ENCODE measurements around the gene F11. TPM values are rescaled to one million over a fixed set of nuclear protein-coding genes. Genes with fewer than 3 reads are reported as not detected.
"Not testable (repeated sequence)": the region's sequence is repeated elsewhere in the genome, so short reads cannot be mapped to it uniquely, and the experiment has no call there.

F11 gene
- total RNA-seq, 1 donor from 2014 or later = not detected

DNA sequence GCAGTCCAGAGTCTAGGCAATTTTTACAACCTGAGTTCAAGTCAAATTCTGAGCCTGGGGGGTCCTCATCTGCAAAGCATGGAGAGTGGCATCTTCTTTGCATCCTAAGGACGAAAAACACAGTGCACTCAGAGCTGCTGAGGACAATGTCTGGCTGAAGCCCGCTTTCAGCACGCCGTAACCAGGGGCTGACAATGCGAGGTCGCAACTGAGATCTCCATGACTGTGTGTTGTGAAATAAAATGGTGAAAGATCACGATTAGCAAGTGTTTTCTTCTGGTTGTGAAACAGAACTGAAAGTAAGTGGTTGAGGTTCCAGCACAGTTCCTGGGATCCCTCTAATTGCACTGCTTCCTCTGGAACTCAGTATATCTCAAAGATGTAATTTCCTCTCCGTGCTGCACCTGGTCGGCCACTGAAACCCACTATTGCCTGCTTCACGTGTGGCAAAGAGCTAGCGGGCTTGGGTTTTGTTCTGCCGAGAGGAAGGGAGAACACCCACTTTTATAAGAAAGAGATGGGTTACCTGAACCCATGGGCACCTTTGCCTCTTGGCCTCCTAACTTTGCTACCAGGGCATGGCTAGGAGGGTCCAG is 7.7 kb upstream of the F11 start:
- no peak overlapping the region for H3K27ac Mint-ChIP-seq
- H3K4me1 Mint-ChIP-seq = peaks cover 8% of the 10 kb centered on the region
- H3K9me3 Mint-ChIP-seq = no peaks in the 10 kb centered on the region
- H3K4me3 Mint-ChIP-seq = no peak overlapping the region
- no peaks in the 10 kb centered on the region for H3K36me3 Mint-ChIP-seq
- no peak for DNase-seq (ENCODE audit: low spot score in 2 of 2, unreplicated experiment in 2 of 2)
- H3K27me3 Mint-ChIP-seq (ENCODE audit: low read depth) = peaks cover 9% of the 10 kb centered on the region
- no peak for TF ChIP-seq CTCF (IDR thresholded peaks at IDR 0.05; ENCODE audit: unreplicated experiment)

DNA sequence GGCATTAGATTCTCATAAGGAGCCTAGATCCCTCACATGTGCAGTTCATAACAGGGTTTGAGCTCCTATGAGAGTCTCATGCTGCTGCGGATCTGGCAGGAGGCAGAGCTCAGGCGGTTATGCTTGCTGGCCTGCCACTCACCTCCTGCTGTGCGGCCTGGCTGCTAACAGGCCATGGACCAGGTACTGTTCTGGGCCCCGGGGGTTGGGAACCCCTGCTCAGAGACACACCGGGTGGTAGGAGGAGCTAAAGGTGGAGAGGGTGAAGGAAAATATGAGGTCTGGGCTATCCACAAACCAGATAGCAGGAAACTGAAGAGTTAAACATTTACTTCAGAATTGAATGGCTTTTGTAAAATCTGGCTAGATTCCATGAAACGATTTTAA is 5.9 kb upstream of the F11 start:
- Mint-ChIP-seq H3K36me3 (no peaks in the 10 kb centered on the region), H3K4me3 (no peak overlapping the region)
- no peak for TF ChIP-seq CTCF (IDR thresholded peaks at IDR 0.05; ENCODE audit: unreplicated experiment)

GRCh38 chr4:186260504-186261448 is 5.2 kb upstream of the F11 start:
- Mint-ChIP-seq H3K9me3 (no peaks in the 10 kb centered on the region), H3K4me3 (no peak overlapping the region), H3K36me3 (no peaks in the 10 kb centered on the region), H3K27ac (no peak overlapping the region), H3K4me1 (peaks cover 10% of the 10 kb centered on the region), H3K27me3 (ENCODE audit: low read depth) (no peaks in the 10 kb centered on the region)
- TF ChIP-seq CTCF (IDR thresholded peaks at IDR 0.05; ENCODE audit: unreplicated experiment) = no peak
- DNase-seq (ENCODE audit: low spot score in 2 of 2, unreplicated experiment in 2 of 2) = no peak

More for the DNA sequence above, 5.9 kb upstream of the F11 start:
- H3K9me3 Mint-ChIP-seq = no peaks in the 10 kb centered on the region
- DNase-seq (ENCODE audit: low spot score in 2 of 2, unreplicated experiment in 2 of 2) = no peak
- H3K4me1 Mint-ChIP-seq = peaks cover 10% of the 10 kb centered on the region
- H3K27me3 Mint-ChIP-seq (ENCODE audit: low read depth) = no peaks in the 10 kb centered on the region
- no peak overlapping the region for H3K27ac Mint-ChIP-seq

DNA sequence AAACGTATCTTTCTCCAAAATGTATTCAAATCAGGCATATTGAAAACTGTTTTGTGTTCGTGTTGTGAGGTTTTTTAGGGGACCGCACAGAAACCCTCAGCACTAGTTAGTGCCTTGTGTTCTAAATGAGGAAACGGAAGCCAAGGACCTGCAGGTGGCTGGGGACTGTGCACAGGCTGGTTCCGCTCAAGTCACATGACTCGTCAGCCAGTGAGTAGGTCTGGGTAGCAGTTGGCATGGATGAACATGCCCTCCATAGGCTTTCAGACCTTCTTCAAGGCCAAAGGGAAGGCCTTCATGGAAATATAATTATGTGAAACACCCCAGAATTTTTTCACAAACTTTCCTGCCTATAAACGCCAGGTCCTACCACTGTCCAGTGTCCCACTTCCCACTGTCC is 1.3 kb upstream of the F11 start:
- TF ChIP-seq CTCF (IDR thresholded peaks at IDR 0.05; ENCODE audit: unreplicated experiment) = no peak
- Mint-ChIP-seq H3K4me1 (peaks cover 25% of the 10 kb centered on the region), H3K36me3 (no peaks in the 10 kb centered on the region), H3K4me3 (no peak overlapping the region), H3K27ac (no peak overlapping the region), H3K9me3 (no peaks in the 10 kb centered on the region), H3K27me3 (ENCODE audit: low read depth) (peaks cover 7% of the 10 kb centered on the region)
- DNase-seq (ENCODE audit: low spot score in 2 of 2, unreplicated experiment in 2 of 2) = no peak

GRCh38 chr4:186265250-186265649 is 739 bp upstream of the F11 start:
- H3K9me3 Mint-ChIP-seq; H3K36me3 Mint-ChIP-seq; H3K27ac Mint-ChIP-seq; H3K27me3 Mint-ChIP-seq (ENCODE audit: low read depth); H3K4me3 Mint-ChIP-seq; DNase-seq (ENCODE audit: low spot score in 2 of 2, unreplicated experiment in 2 of 2): not testable (repeated sequence)
- H3K4me1 Mint-ChIP-seq = peaks cover 23% of the 10 kb centered on the region
